ENCODE measurements around the gene TGM2.

Gene TGM2

DNA sequence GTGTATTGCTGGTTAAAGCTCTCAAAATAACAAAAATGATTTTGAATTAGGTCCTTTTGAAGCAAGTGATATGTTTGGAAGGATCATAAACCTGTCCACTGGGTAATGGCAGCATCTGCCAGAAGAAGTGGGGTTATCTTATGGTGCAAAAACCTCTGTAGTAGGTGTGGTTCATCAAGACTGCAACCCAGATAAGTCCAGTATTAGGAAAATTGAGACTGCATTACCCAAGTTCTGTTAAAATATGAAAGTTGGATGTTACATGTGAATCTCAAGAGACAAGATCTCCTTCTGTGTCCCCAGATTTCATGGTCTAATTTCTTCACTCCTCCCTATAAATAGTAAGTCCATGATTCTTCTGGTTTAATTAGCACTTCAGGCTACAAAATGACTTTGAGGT is 72.2 kb downstream of the TGM2 start:
- DNase-seq (ENCODE audit: low read depth in 2 of 2) = no peak

DNA sequence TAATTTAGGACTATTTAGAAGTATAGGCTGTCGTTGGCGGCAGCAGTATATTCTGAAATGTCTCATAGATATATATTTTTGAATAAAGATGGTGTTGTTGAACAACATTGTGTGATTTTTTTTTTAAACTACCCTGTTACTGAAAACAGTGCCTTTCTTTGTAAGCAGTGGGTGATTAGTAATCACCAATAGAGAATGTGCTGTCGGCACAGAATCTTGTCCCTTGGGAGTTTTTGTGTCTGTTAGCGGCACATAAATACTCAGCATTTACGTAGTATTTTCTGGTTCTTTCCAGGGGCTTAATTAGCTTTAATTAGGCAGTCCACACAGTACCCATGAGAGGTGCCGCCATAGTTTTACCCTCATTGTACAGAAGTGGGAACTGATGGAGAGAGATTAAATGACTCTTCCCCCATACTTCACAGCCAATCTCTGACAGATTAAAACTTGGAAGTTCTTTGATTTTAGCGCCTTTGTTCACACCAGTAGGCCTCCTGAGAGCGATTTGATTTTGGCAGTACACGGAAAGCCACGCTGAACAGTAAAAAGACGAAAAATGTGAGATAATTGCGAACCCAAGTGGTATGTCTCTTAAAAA is 72.7 kb downstream of the TGM2 start:
- no peak for DNase-seq (ENCODE audit: low read depth in 2 of 2)

DNA sequence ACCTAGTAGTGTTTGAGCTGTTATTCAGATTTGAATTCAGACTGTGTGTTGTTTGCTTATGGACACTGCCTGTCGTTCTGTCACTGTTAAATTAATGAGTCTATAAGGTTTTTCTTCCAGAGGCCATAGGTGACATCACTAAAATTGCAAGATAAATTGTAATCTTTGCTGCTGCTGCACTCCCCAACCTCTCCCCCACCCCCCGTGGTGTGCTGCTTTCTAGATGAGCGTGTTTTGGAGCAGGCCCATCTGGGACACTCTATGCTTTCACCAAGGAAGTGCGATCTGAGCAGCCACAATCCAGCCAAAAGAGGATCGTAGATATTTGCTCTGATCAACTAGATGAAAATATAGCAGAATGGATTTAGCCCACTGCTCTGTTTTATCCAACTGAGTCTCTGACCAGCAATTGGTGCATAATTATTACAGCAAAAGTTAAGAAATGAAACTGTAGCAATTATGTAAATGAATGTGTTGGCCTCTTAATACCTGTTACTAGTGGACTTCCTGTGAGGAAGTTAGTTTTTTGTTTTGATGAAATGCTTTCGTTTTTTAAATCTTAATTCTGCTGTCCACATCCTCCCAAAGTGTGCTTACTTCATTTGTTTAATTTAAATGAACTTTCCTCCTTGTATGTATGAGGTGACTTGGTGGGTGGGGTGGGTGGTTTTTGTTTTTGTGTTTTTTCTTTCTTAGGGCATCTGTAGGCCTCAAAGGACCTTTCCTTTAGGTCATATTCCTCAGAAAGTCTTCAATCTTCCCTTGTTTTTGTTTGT is 73.4 kb downstream of the TGM2 start:
- no peak for DNase-seq (ENCODE audit: low read depth in 2 of 2)

DNA sequence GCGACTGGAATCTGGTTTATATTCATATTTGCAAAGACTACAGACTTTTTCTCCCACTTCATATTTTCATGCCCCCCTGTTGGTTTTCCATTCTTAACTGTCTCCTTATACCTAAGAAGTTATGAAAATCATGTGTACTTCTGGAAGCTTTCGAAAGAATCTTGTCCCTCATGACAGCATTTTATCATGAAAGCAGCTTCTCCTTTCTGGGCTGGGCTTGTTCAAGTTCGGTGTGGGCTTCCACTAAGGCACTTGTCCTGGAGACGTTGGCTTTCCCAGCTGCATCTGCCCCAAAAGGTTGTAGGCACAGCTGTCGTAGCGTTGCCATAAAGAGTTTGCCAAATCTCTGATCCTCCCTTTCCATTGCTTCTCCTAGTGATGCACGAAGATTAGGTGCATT is 75.0 kb downstream of the TGM2 start:
- no peak for DNase-seq (ENCODE audit: low read depth in 2 of 2)

DNA sequence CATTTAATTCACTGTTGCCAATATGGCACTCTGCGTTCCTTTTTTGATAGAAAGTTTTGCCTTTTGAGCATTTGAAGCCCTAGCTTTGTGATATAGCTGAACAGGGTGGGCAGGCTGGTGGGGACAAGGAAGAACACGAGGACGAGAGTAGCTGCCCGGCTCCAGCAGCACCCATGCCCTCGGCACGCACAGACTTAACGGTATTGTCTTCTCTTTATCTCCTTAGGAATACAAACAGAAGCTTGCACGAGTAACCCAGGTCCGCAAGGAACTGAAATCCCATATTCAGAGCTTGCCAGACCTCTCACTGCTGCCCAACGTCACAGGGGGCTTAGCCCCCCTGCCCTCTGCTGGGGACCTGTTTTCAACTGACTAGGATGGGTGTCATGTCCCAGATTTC is 75.6 kb downstream of the TGM2 start:
- DNase-seq (ENCODE audit: low read depth in 2 of 2) = no peak

DNA sequence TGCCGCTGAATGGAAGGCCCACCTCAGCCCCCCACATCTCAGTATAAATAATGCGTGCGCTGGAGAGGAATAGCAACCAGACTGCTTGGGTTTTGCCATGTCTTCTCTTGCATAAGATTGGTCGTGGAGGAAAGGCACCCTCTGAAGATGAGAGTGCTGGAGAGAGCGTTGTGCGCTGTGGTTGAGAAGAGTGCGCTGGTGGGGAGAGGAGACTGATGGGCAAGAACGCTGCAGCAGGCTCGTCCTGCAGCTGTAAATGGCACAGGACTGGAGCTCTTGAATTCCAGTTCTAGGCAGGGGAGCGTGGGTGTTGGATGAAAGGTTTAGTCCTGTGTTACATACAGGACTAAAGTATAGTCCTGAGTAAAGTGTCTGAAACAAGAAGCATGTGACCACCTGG is 80.0 kb downstream of the TGM2 start:
- no peak for DNase-seq (ENCODE audit: low read depth in 2 of 2)

DNA sequence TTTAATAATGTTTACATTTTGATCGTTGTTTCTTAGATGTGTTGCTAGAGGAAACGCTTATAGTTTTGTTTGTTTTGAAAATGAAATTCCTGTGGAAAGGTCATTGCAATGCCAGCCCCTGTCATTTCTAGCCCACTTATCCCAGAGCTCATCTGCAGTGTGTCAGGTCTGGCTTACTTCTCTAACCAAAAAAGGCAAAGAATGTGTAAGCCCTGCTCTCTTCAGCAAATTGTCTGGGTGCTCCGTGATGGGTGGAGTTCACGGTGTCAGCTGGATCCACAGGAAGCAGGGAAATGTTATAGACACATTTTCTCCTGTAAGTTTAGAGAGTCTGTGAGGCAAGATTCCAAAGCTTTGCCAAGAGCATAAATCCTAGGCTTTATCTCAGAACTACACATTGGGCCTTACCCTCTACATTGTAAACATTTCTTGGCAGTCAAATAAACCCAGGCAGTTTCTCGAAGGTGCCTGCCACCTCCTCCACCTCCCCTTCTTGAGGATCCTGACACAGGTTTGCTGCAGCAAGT is 80.6 kb downstream of the TGM2 start:
- DNase-seq (ENCODE audit: low read depth in 2 of 2) = no peak

DNA sequence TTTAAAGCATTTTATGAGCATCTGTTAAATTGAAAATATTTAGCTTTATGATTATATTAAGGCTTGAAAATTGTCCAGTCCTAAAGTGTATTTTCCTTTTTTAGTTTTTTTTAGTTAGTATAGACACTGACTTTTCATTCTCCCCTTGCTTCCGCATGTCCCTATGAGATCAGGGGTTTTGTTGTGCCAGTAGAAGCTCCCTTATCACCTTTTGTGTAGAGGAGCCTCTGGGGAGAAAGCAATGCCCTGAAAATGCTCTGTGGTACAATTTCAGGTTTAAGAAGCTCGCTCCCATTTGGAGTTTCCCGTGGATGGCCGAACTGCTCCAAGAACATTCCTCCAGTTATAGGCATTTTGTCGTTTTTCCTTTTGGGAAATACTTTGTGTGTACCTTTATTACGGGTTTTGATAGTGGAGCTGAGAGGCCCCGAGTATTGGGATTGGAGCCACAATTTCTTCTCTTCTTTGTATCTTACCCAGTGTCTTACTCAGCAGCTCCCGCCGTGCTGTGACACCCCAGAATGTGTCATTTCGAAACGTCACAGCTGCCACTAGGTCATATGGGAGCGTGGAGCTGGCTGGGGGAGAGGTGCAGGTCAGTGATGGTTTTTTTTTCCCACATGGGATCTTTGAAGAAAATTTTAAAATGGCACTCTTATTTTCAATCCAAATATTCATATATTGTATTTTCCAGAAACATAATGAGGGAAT is 81.6 kb downstream of the TGM2 start:
- no peak for DNase-seq (ENCODE audit: low read depth in 2 of 2)

DNA sequence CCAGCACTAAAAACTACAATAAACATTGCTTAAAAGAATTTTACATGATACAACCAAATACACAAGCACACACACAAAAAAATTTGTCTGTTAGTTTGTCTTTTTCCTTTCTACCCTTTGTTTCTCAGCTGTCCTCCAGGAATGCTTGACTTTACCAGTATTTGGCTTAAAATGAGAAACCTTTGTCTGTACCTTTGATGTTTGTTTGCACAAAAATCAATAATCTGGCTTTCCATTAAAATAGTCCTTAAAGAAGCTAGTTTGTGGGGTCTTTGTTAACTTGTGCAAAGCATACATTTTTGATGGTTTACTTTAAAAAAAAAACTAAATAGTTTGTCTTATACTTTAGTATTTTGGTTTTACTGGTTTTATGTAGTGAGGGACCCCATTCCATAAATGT is 82.2 kb downstream of the TGM2 start:
- DNase-seq (ENCODE audit: low read depth in 2 of 2) = no peak

DNA sequence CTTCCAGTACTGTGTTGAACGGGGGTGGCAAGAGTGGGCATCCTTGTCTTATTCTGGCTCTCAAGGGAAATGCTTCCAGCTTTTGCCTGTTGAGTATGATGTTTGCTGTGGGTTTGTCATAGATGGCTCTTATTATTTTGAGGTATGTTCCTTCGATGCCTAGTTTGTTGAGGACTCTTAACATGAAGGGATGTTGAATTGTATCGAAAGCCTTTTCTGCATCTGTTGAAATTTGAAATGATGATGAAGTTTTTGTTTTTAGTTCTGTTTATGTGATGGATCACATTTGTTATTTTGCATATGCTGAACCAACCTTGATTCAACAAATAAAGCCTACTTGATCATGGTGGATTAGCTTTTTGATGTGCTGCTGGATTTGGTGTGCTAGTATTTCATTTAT is 83.5 kb downstream of the TGM2 start:
- DNase-seq (ENCODE audit: low read depth in 2 of 2) = no peak

DNA sequence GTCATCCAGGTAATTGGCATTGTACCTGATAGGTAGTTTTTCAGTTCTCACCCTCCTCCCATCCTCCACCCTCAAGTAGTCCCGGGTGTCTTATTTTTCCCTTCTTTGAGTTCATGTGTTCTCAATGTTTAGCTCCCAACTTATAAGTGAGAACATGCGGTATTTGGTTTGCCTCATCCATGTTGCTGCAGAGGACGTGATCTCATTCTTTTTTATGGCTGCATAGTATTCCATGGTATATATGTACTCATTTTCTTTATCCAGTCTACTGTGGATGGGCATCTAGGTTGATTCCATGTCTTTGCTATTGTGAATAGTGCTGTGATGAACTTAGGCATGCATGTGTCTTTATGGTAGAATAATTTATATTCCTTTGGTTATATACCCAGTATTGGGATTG is 85.7 kb downstream of the TGM2 start:
- DNase-seq (ENCODE audit: low read depth in 2 of 2) = no peak

DNA sequence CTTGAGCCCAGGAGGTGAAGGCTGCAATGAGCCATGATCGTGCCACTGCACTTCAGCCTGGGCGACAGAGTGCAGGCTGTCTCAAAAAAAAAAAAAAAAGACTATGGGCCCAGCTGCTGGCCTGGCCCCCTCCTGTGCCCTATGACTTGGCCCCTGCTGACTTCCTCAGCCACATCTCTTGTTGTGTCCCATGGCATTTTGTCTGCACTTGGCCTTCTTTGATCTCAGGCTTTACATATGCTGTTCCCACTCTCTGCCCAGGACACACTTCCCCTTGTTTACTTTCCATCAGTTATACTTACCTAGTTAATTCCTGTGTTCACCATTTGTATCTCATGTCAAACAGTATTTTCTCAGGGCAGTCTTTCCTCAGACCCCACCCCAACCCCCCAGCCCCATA is 87.0 kb downstream of the TGM2 start:
- DNase-seq (ENCODE audit: low read depth in 2 of 2) = no peak
